Measurements from ENCODE around the gene LRRC56. TPM values are rescaled to one million over a fixed set of nuclear protein-coding genes. Genes with fewer than 3 reads are reported as not detected.

The LRRC56 gene
- polyA plus RNA-seq, 2 donors: 1.7 to 4.0 TPM

DNA sequence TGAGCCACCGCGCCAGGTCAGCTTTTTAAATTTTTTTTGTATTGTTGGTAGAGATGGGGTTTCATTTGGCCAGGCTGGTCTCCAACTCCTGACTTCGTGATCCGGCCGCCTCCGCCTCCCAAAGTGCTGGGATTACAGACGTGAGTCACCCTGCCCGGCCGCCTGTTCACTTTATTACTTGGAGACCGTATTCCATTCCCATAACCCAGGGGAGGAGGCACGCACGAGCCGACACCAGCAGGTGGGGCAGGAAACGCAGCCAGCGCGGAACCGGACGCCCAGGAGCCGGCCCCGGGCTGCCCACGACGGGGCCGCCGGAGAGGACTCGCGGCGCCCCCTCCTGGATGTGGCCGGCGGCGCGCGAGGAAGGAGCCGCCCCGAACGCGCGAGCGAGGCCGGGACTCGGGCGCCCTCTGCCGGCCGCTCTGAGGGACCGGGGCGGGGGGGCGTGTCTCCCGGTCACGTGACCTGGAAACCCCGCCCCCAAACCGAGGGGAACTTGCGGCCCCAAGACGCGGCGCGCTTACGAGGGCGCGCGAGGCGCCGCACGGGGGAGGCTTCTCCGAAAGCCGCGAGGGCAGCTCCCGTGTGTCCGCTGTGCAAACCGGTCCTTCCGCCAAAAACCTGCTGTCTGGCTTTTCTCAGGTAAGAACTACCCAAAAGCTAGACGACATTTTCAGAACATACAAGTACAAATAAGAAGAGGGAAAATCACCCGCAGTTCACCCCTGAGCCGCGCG is 18.7 kb upstream of the LRRC56 start:
- Histone ChIP-seq H3K36me3 (ENCODE audit: control insufficient read depth in 2 of 2, insufficient read depth in 2 of 2, low read length in 1 of 2) (no peaks in the 10 kb centered on the region), H3K4me1 (ENCODE audit: control insufficient read depth in 2 of 2, insufficient read depth in 2 of 2, low read length in 1 of 2) (no peaks in the 10 kb centered on the region), H3K4me3 (ENCODE audit: low read depth in 1 of 2, low read length in 2 of 2) (peak overlapping the region in 1 of 2 donors; percentile 3), H3K9me3 (ENCODE audit: control insufficient read depth in 2 of 2, insufficient read depth in 1 of 2, low read depth in 1 of 2, low read length in 1 of 2) (no peaks in the 10 kb centered on the region), H3K27me3 (ENCODE audit: control insufficient read depth in 1 of 2, insufficient read depth in 2 of 2, low read length in 2 of 2) (no peaks in the 10 kb centered on the region), H3K27ac (ENCODE audit: low read depth in 2 of 2, low read length in 1 of 2) (peak overlapping the region; percentile 60 to 94)
- 5 to 7% methylated on average over 54 to 74 of the region's 74 CpGs for WGBS, 2 donors

GRCh38 chr11:520428-521176 is 16.7 kb upstream of the LRRC56 start:
- Histone ChIP-seq H3K27me3 (ENCODE audit: control insufficient read depth in 1 of 2, insufficient read depth in 2 of 2, low read length in 2 of 2) (no peaks in the 10 kb centered on the region), H3K27ac (ENCODE audit: low read depth in 2 of 2, low read length in 1 of 2) (no peak overlapping the region), H3K36me3 (ENCODE audit: control insufficient read depth in 2 of 2, insufficient read depth in 2 of 2, low read length in 1 of 2) (no peaks in the 10 kb centered on the region), H3K9me3 (ENCODE audit: control insufficient read depth in 2 of 2, insufficient read depth in 1 of 2, low read depth in 1 of 2, low read length in 1 of 2) (no peaks in the 10 kb centered on the region), H3K4me3 (ENCODE audit: low read depth in 1 of 2, low read length in 2 of 2) (no peak overlapping the region), H3K4me1 (ENCODE audit: control insufficient read depth in 2 of 2, insufficient read depth in 2 of 2, low read length in 1 of 2) (no peaks in the 10 kb centered on the region)
- 93% methylated on average over 39 of the region's 39 CpGs for WGBS, 2 donors

- no peaks in the 10 kb centered on the region for H3K36me3 ChIP-seq (ENCODE audit: control insufficient read depth in 2 of 2, insufficient read depth in 2 of 2, low read length in 1 of 2)
- H3K4me3 ChIP-seq (ENCODE audit: low read depth in 1 of 2, low read length in 2 of 2): no peak overlapping the region
- WGBS, 2 donors: 86 to 90% methylated on average over 10 of the region's 10 CpGs
- H3K27ac ChIP-seq (ENCODE audit: low read depth in 2 of 2, low read length in 1 of 2): no peak overlapping the region
- H3K9me3 ChIP-seq (ENCODE audit: control insufficient read depth in 2 of 2, insufficient read depth in 1 of 2, low read depth in 1 of 2, low read length in 1 of 2): no peaks in the 10 kb centered on the region
- no peaks in the 10 kb centered on the region for H3K4me1 ChIP-seq (ENCODE audit: control insufficient read depth in 2 of 2, insufficient read depth in 2 of 2, low read length in 1 of 2)
- no peaks in the 10 kb centered on the region for H3K27me3 ChIP-seq (ENCODE audit: control insufficient read depth in 1 of 2, insufficient read depth in 2 of 2, low read length in 2 of 2)
Measured at GRCh38 chr11:521177-521688, 16.1 kb upstream of the LRRC56 start.

DNA sequence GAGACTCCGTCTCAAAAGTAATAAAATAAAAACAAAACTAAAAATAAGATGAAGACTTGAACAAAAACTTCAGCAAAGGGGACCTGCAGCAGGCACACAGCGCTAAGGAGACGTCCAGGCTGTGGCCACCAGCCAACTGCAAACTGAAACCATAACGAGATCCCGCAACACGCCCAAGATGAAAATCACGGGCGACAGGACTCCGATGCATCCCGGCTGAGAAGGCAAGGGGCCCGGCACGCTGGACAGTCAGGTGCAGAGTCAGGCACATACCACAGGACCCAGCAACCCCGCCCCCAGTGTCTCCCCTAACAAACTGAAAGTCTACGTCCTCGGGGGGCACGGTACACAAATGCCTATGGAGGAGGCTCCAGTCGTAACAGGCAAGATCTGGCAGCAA is 11.1 kb upstream of the LRRC56 start:
- Histone ChIP-seq H3K27me3 (ENCODE audit: control insufficient read depth in 1 of 2, insufficient read depth in 2 of 2, low read length in 2 of 2) (no peaks in the 10 kb centered on the region), H3K36me3 (ENCODE audit: control insufficient read depth in 2 of 2, insufficient read depth in 2 of 2, low read length in 1 of 2) (peaks cover 0 to 7% of the 10 kb centered on the region in 2 donors), H3K9me3 (ENCODE audit: control insufficient read depth in 2 of 2, insufficient read depth in 1 of 2, low read depth in 1 of 2, low read length in 1 of 2) (no peaks in the 10 kb centered on the region), H3K4me1 (ENCODE audit: control insufficient read depth in 2 of 2, insufficient read depth in 2 of 2, low read length in 1 of 2) (peaks cover 0 to 3% of the 10 kb centered on the region in 2 donors), H3K27ac (ENCODE audit: low read depth in 2 of 2, low read length in 1 of 2) (no peak overlapping the region), H3K4me3 (ENCODE audit: low read depth in 1 of 2, low read length in 2 of 2) (no peak overlapping the region)
- WGBS, 2 donors: 78 to 84% methylated on average over 17 of the region's 17 CpGs

GRCh38 chr11:528166-528814 is 9.0 kb upstream of the LRRC56 start:
- Histone ChIP-seq H3K27me3 (ENCODE audit: control insufficient read depth in 1 of 2, insufficient read depth in 2 of 2, low read length in 2 of 2) (no peaks in the 10 kb centered on the region), H3K27ac (ENCODE audit: low read depth in 2 of 2, low read length in 1 of 2) (no peak overlapping the region), H3K4me3 (ENCODE audit: low read depth in 1 of 2, low read length in 2 of 2) (no peak overlapping the region), H3K9me3 (ENCODE audit: control insufficient read depth in 2 of 2, insufficient read depth in 1 of 2, low read depth in 1 of 2, low read length in 1 of 2) (no peaks in the 10 kb centered on the region), H3K4me1 (ENCODE audit: control insufficient read depth in 2 of 2, insufficient read depth in 2 of 2, low read length in 1 of 2) (peaks cover 0 to 12% of the 10 kb centered on the region in 2 donors), H3K36me3 (ENCODE audit: control insufficient read depth in 2 of 2, insufficient read depth in 2 of 2, low read length in 1 of 2) (peaks cover 0 to 27% of the 10 kb centered on the region in 2 donors)
- 81 to 87% methylated on average over 30 of the region's 30 CpGs for WGBS, 2 donors

DNA sequence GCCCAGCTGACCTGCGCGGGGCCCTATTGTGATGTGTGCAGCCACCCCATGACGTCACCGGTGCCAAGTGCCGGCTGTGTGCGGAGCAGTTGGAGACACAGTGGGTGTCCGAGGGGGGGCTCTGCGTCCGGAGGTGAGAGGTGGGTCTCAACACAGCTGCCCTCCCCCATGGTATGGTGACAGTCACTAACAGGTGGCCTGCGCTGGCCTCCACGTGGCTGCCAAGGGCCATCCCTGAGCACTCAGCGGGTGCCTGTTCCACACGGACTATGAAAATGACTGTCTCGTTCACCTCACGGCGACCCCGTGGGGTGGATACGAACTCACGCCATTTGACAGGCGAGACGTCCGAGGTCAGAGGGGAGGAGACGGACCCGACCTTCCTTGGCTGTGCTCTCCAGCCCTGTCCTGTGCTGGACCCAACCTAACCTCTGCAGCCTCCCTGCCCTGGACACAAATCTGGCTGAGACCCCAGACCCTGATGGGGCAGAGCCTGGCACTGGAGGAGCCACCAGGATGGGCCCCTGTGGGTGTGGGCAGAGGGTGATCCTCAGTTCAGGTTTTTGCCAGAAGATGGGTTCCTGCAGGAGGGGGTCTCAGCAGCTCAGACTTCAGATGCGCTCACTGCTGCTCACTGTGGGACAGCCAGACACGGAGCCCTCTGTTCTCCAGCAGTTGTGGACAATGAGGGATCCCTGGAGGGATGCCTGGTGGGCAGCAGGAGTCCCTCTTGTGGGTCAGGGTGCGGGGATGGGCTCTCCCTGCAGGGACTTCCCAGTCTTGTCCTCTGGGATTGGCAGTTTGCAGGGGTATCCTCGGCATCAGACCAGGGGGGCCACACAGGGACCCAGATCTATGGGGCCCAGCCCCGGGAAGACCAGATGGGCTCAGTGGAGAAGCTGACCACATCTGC is 8.3 kb upstream of the LRRC56 start:
- no peaks in the 10 kb centered on the region for H3K27me3 ChIP-seq (ENCODE audit: control insufficient read depth in 1 of 2, insufficient read depth in 2 of 2, low read length in 2 of 2)
- no peak overlapping the region for H3K4me3 ChIP-seq (ENCODE audit: low read depth in 1 of 2, low read length in 2 of 2)
- H3K9me3 ChIP-seq (ENCODE audit: control insufficient read depth in 2 of 2, insufficient read depth in 1 of 2, low read depth in 1 of 2, low read length in 1 of 2): no peaks in the 10 kb centered on the region
- 70 to 76% methylated on average over 29 of the region's 29 CpGs for WGBS, 2 donors
- H3K36me3 ChIP-seq (ENCODE audit: control insufficient read depth in 2 of 2, insufficient read depth in 2 of 2, low read length in 1 of 2): peaks cover 0 to 35% of the 10 kb centered on the region in 2 donors
- H3K27ac ChIP-seq (ENCODE audit: low read depth in 2 of 2, low read length in 1 of 2): no peak overlapping the region
- peaks cover 2 to 19% of the 10 kb centered on the region in 2 donors for H3K4me1 ChIP-seq (ENCODE audit: control insufficient read depth in 2 of 2, insufficient read depth in 2 of 2, low read length in 1 of 2)

- H3K27ac ChIP-seq (ENCODE audit: low read depth in 2 of 2, low read length in 1 of 2): no peak overlapping the region
- H3K4me3 ChIP-seq (ENCODE audit: low read depth in 1 of 2, low read length in 2 of 2): no peak overlapping the region
- no peaks in the 10 kb centered on the region for H3K27me3 ChIP-seq (ENCODE audit: control insufficient read depth in 1 of 2, insufficient read depth in 2 of 2, low read length in 2 of 2)
- no peaks in the 10 kb centered on the region for H3K9me3 ChIP-seq (ENCODE audit: control insufficient read depth in 2 of 2, insufficient read depth in 1 of 2, low read depth in 1 of 2, low read length in 1 of 2)
- 73% methylated on average over 18 of the region's 18 CpGs for whole genome bisulfite sequencing, 2 donors
- peaks cover 5 to 23% of the 10 kb centered on the region in 2 donors for H3K4me1 ChIP-seq (ENCODE audit: control insufficient read depth in 2 of 2, insufficient read depth in 2 of 2, low read length in 1 of 2)
- peaks cover 0 to 38% of the 10 kb centered on the region in 2 donors for H3K36me3 ChIP-seq (ENCODE audit: control insufficient read depth in 2 of 2, insufficient read depth in 2 of 2, low read length in 1 of 2)
Measured at GRCh38 chr11:529728-530411, 7.5 kb upstream of the LRRC56 start.

GRCh38 chr11:530960-531831 is 6.1 kb upstream of the LRRC56 start:
- Histone ChIP-seq H3K9me3 (ENCODE audit: control insufficient read depth in 2 of 2, insufficient read depth in 1 of 2, low read depth in 1 of 2, low read length in 1 of 2) (no peaks in the 10 kb centered on the region), H3K4me1 (ENCODE audit: control insufficient read depth in 2 of 2, insufficient read depth in 2 of 2, low read length in 1 of 2) (peaks cover 5 to 23% of the 10 kb centered on the region in 2 donors), H3K27ac (ENCODE audit: low read depth in 2 of 2, low read length in 1 of 2) (no peak overlapping the region), H3K4me3 (ENCODE audit: low read depth in 1 of 2, low read length in 2 of 2) (no peak overlapping the region), H3K36me3 (ENCODE audit: control insufficient read depth in 2 of 2, insufficient read depth in 2 of 2, low read length in 1 of 2) (peaks cover 0 to 38% of the 10 kb centered on the region in 2 donors), H3K27me3 (ENCODE audit: control insufficient read depth in 1 of 2, insufficient read depth in 2 of 2, low read length in 2 of 2) (no peaks in the 10 kb centered on the region)
- 88% methylated on average over 27 to 28 of the region's 28 CpGs for WGBS, 2 donors

Measured in esophagus (tissue), 2 donors.